Left lobe of liver (tissue), 2 donors: ENCODE data around the gene SS18L1. TPM values are rescaled to one million over a fixed set of nuclear protein-coding genes. Genes with fewer than 3 reads are reported as not detected.

ENCODE experiments used
- ATAC-seq: fragments of 200-7000 bp; cut with Tn5 transposase; one replicate; pipeline ENCODE4 v1.9.1; 2020; ENCODE audit warnings: mild to moderate bottlenecking, moderate library complexity
- DNase-seq: peaks from one replicate; pipeline ENCODE4 v3.0.0-alpha.2; 2020; ENCODE audit warnings: low spot score
- total RNA-seq: library from RNA; stranded (reverse); gene quantifications from one replicate; pipeline ENCODE4 v1.2.1, GENCODE V29; 2021
- donor health status: DM: no; HTN: no; CAD: no; lungs with moderate emphysema.
- donor health status: DM: no; HTN: yes; CAD: no.

SS18L1 gene
- total RNA-seq, 1 donor from 2014 or later = 33.4 TPM

DNA sequence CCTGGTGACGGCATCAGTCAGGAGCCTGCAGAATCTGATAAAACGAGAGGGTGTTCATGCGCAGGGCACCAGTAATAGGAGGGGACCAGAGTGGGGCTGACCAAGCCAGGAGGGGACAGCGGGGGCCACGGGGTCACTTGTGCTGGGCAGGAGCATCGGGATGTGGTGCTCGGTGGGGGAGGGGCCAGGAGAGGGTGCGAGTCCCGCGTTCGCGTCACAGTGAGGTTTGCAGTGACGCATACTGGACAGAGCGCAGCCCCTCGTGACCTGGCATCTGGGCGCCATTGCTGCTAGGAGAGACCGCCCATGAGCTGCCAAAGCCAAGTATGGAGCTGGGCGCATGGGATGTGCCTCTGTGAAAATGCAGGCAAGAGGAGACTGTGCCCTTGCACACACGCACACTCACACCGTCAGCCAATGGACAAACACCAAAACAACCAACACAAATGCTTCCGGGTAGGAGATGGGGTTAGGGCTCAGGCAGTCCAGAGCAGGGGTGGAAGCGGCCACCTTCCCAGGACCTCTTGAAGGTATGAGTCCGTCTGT is 25.4 kb downstream of the SS18L1 start:
- ATAC-seq (no peak), DNase-seq (no peak)

DNA sequence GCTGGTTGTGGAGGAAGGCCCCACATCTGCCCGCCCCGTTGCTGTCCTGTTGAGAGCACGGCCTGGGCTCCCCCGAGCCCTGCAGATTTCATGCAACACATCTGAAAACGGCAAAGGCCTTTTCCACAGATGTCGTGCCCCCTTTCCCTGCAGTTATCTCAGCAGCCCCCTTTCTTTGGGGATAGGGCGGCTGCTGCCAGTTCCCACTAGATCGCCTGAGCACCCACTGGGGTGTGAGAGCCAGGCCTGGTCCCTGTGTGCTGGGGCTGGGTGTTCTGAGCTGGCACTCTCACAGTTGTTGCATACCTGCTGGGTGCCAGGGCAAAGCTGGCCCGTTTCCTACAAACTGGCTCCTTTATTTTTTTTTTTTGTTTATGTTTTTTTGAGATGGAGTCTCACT is 27.0 kb downstream of the SS18L1 start:
- no peak for DNase-seq
- no peak for ATAC-seq

DNA sequence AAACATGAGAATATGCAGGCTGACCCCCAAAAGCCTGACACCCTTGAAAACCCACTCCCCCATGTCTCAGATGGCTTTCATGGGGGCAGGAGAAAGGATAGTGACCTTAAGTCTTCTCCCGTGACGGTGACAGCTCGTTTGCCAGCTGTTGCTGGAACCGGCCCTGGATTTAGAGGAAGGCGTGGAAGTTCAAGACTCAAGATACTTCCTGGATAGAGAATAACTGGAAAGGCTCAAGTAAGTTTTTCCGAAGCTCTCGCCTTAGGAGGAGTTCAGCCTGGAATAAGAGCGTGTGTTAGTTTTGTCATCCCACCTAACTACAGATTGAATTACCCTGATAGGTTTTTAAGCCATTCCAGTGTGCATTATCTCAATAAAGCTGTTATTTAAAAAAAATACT is 27.7 kb downstream of the SS18L1 start:
- DNase-seq = no peak

DNA sequence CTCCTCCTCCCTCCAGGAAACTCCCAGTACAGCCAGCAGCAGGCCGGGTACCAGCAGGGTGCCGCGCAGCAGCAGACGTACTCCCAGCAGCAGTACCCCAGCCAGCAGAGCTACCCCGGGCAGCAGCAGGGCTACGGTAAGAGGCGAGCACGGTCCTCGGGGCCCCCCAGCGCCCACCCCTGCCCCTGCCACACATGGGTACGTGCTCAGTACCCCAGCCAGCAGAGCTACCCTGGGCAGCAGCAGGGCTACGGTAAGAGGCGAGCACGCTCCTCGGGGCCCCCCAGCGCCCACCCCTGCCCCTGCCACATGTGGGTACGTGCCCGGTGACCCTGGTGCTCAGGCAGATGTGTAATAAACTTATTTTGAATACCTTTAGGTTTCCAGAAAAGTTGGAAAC is 29.1 kb downstream of the SS18L1 start:
- ATAC-seq (no peak), DNase-seq (no peak)

More for the DNA sequence above, 27.7 kb downstream of the SS18L1 start:
- ATAC-seq = no peak

DNA sequence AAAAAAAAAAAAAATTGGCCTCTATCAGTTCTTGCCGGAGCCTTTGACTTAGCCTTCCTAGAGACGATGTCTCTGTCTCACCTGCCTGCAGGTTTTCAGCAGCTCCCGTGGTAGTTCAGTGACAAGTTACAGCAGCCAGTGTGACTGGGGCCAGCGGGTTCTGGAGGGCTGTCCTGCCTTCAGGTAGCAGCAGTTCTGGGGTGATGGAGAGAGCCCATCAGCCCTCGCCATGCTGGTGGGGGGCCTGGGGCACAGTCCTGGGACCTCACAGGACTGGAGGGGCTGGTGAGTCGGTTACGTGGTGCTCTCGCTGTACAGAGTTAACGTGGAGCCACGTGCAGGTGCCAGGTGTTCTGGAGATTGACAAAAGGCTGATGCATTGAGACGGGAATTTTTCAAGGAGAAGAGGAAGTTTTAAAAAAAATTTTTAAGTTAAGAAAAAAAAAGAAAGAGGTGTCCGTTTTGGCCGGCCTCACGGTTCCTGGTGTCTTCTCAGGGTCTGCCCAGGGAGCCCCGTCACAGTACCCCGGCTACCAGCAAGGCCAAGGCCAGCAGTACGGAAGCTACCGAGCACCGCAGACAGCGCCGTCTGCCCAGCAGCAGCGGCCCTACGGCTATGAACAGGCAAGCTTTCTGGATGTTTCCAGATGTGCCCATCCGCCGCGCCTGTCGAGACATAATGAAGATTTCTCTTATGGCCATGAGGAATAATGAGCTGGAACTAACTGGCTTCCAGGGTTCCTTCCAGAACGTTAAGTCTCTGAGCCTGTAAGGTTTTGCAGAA is 30.6 kb downstream of the SS18L1 start:
- ATAC-seq (no peak), DNase-seq (no peak)

DNA sequence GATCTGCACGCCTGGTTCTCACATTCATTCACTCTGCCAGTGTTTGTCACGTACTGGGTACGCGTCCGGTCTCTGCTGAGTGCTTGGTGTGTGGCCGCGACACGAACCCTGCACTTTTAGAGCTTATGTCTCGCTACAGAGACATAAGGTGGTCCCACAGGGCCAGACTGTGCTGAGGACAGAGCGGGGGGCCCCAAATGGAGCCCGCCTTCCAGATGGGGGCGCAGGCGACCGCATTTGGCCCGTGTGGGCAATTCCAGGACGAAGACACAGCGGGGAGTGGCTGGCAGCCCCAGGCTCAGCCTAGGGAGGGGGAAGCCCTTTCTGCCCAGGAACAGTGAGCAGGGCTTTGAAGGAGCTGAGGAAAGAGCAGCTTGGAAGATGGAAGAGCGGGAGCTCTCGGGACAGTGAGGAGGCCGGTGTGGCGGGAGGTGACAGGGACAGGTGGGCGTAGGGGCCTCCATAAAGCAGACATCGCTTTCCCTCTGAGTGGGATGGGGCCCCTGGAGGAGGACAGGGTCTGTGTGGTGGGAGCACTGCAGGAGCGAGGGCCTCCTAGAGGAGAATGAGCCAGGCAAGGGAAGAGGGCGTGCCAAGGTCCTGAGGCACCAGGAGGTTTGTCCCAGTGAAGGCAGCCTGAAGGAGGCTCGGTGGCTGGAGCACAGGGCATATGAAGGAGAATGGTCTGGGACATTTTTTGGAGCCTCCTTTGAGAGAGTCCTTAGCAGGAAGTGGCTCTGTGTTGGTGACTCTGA is 31.5 kb downstream of the SS18L1 start:
- ATAC-seq = no peak
- no peak for DNase-seq

DNA sequence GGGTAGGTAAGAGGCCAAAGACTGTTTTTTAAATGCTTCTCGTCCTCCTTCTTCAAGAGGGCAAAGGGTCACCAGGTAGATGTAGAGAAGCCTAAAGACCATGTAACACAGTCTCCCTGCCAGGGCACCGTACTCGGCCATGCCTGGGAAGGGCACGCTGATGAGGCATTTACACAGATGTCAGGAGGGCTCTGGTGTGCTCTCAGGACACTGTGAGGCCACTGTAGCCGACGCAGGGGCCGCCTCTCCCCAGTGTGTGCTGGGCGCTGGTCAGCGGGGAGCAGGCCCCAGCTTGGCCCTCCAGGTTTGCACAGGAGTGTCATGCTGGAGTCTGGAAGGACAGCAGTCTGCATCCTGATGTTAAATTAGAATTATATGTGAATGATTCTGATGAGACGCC is 32.1 kb downstream of the SS18L1 start:
- DNase-seq (no peak), ATAC-seq (no peak)

DNA sequence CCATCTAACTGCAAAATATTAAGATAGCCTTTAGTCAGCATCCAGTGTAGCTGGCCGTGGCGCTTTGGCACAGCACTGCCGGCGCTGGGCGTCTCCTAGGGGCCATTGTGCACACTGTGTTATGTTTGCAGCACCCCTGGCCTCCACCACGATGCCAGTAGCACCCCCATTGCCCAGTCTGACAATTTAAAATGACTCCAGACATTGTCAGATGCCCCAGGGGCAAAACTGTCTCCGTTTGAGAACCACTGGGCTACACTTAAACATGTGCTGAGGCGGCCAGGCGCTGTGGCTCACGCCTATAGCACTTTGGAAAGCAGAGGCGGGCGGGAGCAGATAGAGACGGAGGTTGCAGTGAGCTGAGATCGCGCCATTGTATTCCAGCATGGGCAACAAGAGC is 33.3 kb downstream of the SS18L1 start:
- ATAC-seq (peak; percentile 1), DNase-seq (no peak)

DNA sequence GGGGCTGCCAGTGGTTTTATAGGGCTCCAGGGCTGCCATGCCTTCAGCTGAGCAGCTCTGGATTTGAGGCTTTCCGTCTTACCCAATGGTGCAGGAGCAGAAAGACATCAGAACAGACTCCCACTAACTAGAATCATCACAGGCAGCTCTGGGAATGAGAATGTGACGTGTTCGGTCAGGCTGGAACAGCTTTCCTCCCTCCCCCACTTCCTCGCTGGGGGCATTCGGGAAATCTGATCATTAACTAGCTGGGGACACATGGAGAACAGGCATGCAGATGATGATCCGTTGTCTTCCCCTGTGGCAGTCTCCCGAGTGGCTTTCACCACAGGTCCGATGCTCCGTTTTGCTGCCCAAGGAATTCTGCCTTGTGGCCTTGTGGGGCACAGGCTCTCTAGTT is 33.7 kb downstream of the SS18L1 start:
- DNase-seq = peak; percentile 81
- peak; percentile 54 for ATAC-seq

DNA sequence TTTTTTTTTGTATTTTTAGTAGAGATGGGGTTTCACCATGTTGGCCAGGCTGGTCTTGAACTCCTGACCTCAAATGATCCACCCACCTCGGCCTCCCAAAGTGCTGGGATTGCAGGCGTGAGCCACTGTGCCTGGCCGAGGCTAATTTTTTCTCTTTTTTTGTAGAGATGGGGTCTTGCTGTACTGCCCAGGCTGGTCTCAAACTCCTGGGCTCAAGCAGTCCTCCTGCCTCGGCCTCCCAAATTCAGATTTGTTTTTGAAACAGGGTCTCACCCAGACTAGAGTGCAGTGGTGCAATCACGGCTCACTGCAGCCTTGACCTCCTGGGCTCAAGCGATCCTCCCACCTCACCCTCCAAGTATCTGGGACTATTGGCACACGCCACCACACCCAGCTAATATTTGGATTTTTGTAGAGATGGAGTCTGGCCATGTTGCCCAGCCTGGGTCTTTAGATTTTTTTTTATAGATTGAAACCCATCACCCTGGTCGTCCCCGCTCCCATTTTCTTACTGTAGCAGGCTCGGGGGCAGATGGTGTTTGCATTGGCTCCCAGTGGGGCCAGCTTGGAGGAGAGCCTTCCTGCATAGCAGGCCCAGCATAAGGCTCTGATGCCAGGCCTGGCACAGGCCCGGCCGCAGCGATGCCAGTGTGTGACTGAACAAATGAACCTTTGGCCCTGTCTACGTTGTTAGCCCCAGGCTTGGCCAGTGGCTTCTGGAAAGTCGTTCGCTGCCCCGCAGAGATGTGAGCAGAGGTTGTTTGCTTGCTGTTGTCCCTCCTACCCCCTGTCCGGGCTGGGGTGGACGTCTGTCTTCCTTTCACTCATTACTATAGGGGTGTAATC is 35.0 kb downstream of the SS18L1 start:
- peak; percentile 73 for ATAC-seq
- peak; percentile 98 for DNase-seq

DNA sequence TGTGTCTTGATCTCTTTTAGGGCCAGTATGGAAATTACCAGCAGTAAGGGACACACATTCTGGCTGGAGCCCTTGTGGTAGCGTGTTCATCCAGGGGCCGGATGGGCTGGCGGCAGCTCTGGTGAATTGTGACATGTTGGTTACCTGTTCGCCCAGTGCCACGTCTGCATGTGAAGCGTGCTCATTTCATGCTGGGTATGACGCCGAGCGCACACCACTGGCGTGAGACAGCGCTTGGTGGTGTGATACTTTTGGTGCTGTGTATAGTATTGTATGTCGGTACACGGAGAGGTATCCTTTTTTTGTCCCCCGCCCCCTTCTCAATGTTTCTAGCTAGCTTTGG is 35.6 kb downstream of the SS18L1 start:
- no peak for DNase-seq
- peak; percentile 21 for ATAC-seq

DNA sequence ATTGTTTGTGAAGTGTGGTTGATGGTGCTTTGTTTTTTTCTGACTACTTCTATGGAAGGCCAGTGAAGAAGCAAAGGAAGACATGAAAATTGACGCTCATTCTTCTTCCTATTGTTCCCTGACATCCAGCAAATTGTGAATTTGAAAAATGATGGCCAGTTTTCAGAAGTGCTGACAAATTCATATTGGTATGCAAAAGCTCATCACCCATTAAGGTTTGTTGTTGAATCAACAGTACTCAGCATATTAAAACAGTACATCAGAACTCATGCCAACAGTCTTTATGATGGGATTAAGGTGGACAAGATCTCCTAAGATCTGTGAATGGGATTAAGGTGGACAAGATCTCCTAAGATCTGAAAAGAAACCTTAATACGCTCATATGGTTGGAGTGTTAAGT is 38.2 kb downstream of the SS18L1 start:
- no peak for DNase-seq
- ATAC-seq = no peak

DNA sequence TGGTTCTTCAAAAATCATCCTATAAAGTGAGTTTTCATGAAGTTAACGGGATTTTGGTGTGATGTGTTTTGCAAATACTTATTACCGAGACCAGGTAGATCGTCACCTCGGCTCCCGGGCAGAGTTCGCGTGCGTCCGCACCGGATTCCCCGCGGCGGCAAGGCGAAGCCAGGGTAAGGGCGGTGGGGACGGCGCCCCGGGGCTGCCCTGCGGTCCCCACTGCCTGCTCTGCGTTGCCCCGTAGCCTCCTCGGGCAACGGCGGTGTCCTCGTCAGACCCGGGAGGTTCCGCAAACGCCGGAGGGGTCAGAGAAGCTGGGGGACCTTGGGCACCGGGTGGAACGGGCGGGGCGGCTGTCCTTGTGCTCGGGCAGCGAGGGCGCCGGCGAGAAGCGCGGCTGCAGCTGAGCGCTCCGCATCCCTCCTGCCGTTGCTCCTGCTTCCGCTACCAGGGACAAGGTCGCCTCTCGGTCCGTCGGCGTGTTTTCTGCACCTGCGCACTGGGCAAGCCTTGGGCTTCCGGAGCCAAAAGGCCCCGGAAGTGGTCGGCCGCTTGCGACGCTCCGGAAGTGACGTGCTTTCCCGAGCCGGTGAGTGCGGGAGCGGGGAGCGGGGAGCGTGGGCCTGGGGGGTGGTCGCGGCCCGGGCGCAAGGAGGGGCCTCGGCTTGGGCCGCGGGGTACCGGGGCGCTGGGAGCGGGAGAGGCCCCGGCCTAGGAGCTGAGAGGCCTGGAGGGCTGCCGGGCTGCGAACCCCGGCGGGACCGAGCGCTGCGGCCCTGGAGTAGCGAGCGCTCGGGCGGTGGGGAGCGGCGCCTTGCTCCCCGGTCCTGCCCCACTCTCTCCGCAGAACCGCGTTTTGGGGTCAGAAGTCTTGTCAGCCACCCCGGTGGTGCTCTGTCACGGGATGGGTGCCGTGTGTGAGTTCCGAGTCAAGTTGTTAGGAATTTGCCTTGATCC is 39.2 kb downstream of the SS18L1 start, which contains the start of gene MTG2:
Gene MTG2, plus strand, starts transcription at position 560 of the 957 bp plus-strand sequence. CDS start 10,393 bp downstream, outside the sequence.
- DNase-seq (peak; percentile 96), ATAC-seq (peak; percentile 67)

DNA sequence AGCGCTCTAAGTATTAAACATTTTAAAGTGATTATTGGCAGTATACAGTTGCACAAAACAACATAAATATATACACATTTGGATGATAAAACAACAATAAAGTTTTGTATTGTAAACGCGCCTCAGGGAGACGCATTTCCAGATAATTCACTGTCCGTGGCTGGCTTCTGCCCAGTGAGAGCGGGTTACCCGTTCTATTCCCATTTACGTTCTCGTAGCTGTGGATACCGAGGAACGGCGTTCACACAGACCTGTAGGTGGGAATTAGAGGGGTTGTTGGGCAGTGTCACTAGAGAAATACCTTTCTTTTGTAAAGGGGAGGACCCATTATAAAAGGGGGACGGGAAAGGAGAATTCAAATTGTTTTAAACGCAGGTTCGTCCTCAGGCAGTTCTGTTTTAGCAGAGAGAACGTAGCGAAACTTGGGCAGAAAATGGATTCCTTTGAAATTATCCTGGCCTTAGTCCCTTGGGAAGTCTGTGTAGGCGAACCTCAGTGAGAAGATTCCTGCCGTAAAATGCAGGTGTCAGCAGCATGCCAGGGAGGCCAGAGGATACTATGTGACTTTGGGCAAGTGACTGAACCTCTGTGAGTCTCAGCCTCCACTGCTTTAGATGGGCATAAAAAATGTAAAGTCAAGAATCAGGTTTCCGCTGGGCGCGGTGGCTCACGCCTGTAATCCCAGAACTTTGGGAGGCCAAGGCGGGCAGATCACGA is 40.0 kb downstream of the SS18L1 start:
- DNase-seq (no peak), ATAC-seq (no peak)

DNA sequence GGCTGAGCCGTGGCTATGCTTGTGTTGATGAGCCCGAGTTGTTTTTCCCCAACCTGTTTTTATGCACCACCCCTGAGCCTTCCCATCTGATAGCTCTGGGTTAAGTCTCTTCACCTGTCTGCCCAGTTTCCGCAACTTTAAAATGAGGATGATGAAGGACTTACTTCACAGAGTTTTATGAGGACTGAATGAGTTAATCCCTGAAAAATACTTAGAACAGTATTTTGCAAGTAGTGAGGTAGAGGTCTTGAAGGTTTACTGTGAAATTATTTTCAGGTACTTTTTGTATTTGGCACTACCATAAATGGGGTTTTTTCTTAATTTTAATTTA is 42.5 kb downstream of the SS18L1 start:
- DNase-seq (no peak), ATAC-seq (no peak)

DNA sequence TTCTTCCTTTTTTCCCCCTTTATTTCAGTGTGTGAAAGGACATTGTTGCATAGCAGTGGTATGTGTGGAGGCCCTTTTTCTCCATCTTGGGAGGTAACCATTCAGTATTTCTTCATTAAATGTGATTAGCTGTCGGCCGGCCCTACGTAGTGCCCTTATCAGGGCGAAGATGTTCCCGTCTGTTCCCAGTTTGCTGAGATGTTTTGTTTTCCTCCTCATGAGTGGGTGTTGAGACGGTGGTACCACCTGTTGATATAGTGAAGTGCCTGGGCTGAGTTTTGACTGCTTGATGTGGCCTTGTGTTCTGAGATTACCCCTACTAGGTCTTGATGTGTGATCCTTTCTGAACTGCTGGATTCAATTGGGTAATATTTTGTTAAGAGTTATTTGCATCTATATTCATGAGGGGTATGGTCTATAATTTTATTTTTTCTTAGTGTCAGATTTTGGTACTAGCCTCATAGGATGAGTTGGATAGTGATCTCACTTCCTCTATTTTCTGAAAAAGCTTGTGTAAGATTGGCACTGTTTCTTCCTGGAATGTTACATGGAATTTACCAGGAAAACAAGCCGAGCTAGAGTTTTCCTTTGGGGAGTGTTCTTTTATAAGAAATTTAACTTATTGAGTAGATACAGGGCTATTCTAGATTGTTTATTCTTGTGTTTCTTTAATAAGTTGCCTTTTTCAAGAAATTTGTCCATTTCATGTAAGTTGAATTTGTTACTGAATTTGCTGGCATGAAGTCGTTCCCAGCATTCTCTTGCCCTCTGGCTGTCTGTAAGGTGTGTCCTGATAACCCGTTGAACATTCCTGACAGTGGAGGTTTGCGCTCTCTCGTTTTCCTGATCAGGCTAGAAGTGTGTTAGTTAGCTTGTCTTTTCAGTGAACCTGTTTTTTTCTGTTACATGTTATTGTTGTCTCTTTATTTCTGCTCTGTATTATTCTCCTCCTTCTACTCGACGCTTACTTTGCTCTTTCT is 43.6 kb downstream of the SS18L1 start:
- DNase-seq (no peak), ATAC-seq (no peak)

DNA sequence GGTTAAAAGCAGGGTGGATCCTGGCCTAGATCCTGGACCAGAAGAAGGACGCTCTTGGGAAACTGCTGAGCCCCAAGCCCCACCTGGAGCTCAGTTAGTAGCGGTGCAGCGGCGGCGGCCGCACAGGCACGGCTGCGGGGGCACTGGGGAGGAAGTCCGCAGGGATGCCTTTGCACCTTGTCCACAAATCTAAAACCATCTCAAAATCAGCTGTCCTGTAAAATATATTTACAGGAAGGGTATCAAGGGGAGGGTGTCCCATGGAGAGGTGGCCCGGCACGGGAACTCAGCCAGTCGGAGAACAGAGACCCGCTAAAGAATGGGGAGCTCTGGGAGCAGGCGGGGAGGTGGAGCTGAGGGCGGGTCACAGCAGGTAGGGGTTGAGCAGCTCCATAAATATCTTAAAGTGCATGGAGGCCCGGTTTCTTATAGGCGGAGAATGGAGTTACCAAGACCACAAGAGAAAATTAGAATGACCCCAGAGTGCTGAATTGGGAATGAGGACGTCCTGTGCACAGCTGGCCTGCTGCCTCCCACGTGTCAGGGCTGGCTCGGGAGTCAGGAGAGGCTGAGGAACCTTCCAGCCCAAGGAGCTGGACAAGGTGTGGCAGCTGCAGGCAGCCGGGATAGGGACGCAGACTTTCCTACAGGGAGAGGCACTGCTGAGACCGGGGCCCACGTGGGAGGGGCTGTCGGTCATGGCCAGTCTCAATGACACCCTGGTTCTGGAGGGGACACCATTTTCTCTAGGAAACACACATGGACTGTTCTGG is 47.3 kb downstream of the SS18L1 start:
- no peak for DNase-seq
- no peak for ATAC-seq
